ENCODE data around the gene B4GALT6. TPM values are rescaled to one million over a fixed set of nuclear protein-coding genes. Genes with fewer than 3 reads are reported as not detected.

Gene B4GALT6
- total and polyA plus RNA-seq, 2 of the 13 experiments (the other 11 are each of a cell fraction or from before 2014, with no cell fraction given) = 1.9 to 3.3 TPM

GRCh38 chr18:31587529-31587928 lies 96.9 kb downstream of the B4GALT6 start:
- H3K4me1 ChIP-seq (ENCODE audit: insufficient read depth, low read length) = peaks cover 92% of the 10 kb centered on the region
- CTCF ChIA-PET (ENCODE audit: low intra/inter-chr PET ratio, low total read pairs) = no interaction called here
- TF ChIP-seq FOXP1 (IDR thresholded peaks at IDR 0.05) = no peak
- TF ChIP-seq FOXP1 (CRISPR knock-in tag; IDR thresholded peaks at IDR 0.05) = peak; percentile 84
- peak; percentile 80 for TF ChIP-seq HNF4G (IDR thresholded peaks at IDR 0.05; ENCODE audit: borderline replicate concordance, low read depth, low read length)
- 0 out of 2 replicates have a peak, but pooled peaks have one; percentile 41 for TF ChIP-seq HNF4G (CRISPR knock-in tag; IDR thresholded peaks at IDR 0.05; ENCODE audit: borderline replicate concordance, low read depth)
- peak; percentile 38; the same call in 1 of the 2 replicates for TF ChIP-seq ZFX (CRISPR knock-in tag; IDR thresholded peaks at IDR 0.05; ENCODE audit: low read depth)
- no peak for TF ChIP-seq ZNF557 (CRISPR knock-in tag; IDR thresholded peaks at IDR 0.05)
- peak; percentile 44; the same call in 1 of the 2 replicates for TF ChIP-seq ZNF331 (CRISPR knock-in tag; IDR thresholded peaks at IDR 0.05)
- TF ChIP-seq ZNF468 (CRISPR knock-in tag; IDR thresholded peaks at IDR 0.05) = no peak
- peak; percentile 81 for TF ChIP-seq RXRB (CRISPR knock-in tag; IDR thresholded peaks at IDR 0.05; ENCODE audit: borderline replicate concordance)
- peak; percentile 56; the same call in 1 of the 2 replicates for TF ChIP-seq ETV5 (CRISPR knock-in tag; IDR thresholded peaks at IDR 0.05; ENCODE audit: borderline replicate concordance)
- TF ChIP-seq GATAD2A (CRISPR knock-in tag; IDR thresholded peaks at IDR 0.05) = peak; percentile 92
- peak; percentile 61; the same call in 1 of the 2 replicates for TF ChIP-seq CREM (IDR thresholded peaks at IDR 0.05)
- no peak for TF ChIP-seq CREM (CRISPR knock-in tag; IDR thresholded peaks at IDR 0.05)
- TF ChIP-seq SALL1 (CRISPR knock-in tag; IDR thresholded peaks at IDR 0.05) = peak; percentile 67; the same call in 1 of the 2 replicates
- TF ChIP-seq LCORL (IDR thresholded peaks at IDR 0.05) = no peak
- peak; percentile 55 for TF ChIP-seq LCORL (CRISPR knock-in tag; IDR thresholded peaks at IDR 0.05)
- peak; percentile 62; the same call in 1 of the 2 replicates for TF ChIP-seq NFIC (IDR thresholded peaks at IDR 0.05; ENCODE audit: low read length)
- TF ChIP-seq ZNF225 (CRISPR knock-in tag; IDR thresholded peaks at IDR 0.05) = no peak
- TF ChIP-seq TBX2 (CRISPR knock-in tag; IDR thresholded peaks at IDR 0.05; ENCODE audit: borderline replicate concordance) = peak; percentile 26; the same call in 1 of the 2 replicates
- peak; percentile 73 for TF ChIP-seq DPF2 (CRISPR knock-in tag; IDR thresholded peaks at IDR 0.05; ENCODE audit: borderline replicate concordance, low read depth)
- no peak for TF ChIP-seq AGO1 (IDR thresholded peaks at IDR 0.05; ENCODE audit: low read depth, low read length, poor library complexity, severe bottlenecking)
- no peak for TF ChIP-seq TP53 (CRISPR knock-in tag; conservative IDR thresholded peaks at IDR 0.05)
- no peak; the same call in 1 of the 2 replicates for TF ChIP-seq SOX13 (IDR thresholded peaks at IDR 0.05)
- peak in 1 of 2 experiments; percentile 85; a peak in 2 of 4 replicates for TF ChIP-seq SOX13 (CRISPR knock-in tag; conservative IDR thresholded peaks at IDR 0.05 in 1 of 2, IDR thresholded peaks at IDR 0.05 in 1 of 2)
- TF ChIP-seq PRDM15 (CRISPR knock-in tag; IDR thresholded peaks at IDR 0.05) = peak; percentile 71; the same call in 1 of the 2 replicates
- TF ChIP-seq RCOR2 (CRISPR knock-in tag; IDR thresholded peaks at IDR 0.05) = peak; percentile 78

More at GRCh38 chr18:31587529-31587928, 96.9 kb downstream of the B4GALT6 start:
- DNase-seq (ENCODE audit: low spot score) = peak; percentile 90
- WGBS (ENCODE audit: low lambda C conversion rate) = under 1% methylated on average over 4 of the region's 4 CpGs
- H3K4me3 ChIP-seq (replicated peaks in 1 of 3; ENCODE audit: insufficient read depth in 1 of 3, low read depth in 2 of 3, low read length in 3 of 3) = peak overlapping the region in 2 of 3 experiments; percentile 9 to 41; a peak in 1 of 6 replicates
- in situ Hi-C loops (cut with HindIII; ENCODE audit: extremely low pct_ligation_motif_present, low pct_unique_long_range_greater_than_20kb) = no loop called here
- H3K27me3 ChIP-seq (ENCODE audit: control insufficient read depth in 1 of 2, insufficient read depth in 2 of 2, low read length in 2 of 2) = no peaks in the 10 kb centered on the region
- BruUV-seq (replicated peaks) = no TSS peak
- H2AFZ ChIP-seq (ENCODE audit: low read length) = peak overlapping the region; percentile 58
- ATAC-seq = peak; percentile 80
- peaks cover 3% of the 10 kb centered on the region for H3K79me2 ChIP-seq (ENCODE audit: insufficient read depth, low read length)
- intact Hi-C loops (cut with micrococcal nuclease; ENCODE audit: unreplicated experiment) = loop anchor here (10.0 kb wide), 1 partner anchor 507 kb away; the partner anchor contains the start of gene RNF138
- H3K27ac ChIP-seq (ENCODE audit: extremely low read length, insufficient read depth, low read length) = peak overlapping the region; percentile 45
- peak; percentile 94 for FAIRE-seq
- peak overlapping the region; percentile 78 for H3K4me2 ChIP-seq (ENCODE audit: low read depth, low read length)
- no peaks in the 10 kb centered on the region for H3K9me3 ChIP-seq (ENCODE audit: low read length)
- peak overlapping the region; percentile 40; the same call in 1 of the 2 replicates for H3K9ac ChIP-seq (ENCODE audit: insufficient read depth, low read depth, low read length)
- H4K20me1 ChIP-seq (ENCODE audit: insufficient read depth, low read length) = no peaks in the 10 kb centered on the region
- POLR2A ChIA-PET = interaction anchor here (1.0 to 2.4 kb wide), 9 partner anchors 9 to 356 kb away, joined by 3 to 15 read pairs (median 5); partner anchors contain the start of gene TRAPPC8
- no peaks in the 10 kb centered on the region for H3K36me3 ChIP-seq (replicated peaks in 1 of 2; ENCODE audit: control insufficient read depth in 1 of 2, insufficient read depth in 2 of 2, low read length in 2 of 2)

All from HepG2 (cell line).